Heart left ventricle (tissue), 16 donors: ENCODE measurements around the gene NLRP1. TPM values are rescaled to one million over a fixed set of nuclear protein-coding genes. Genes with fewer than 3 reads are reported as not detected.

Experiments
- ATAC-seq, 4 donors: fragments of 200-7000 bp; cut with Tn5 transposase; one replicate each; pipeline ENCODE4 v1.9.1; 2020 to 2022; ENCODE audit warnings: moderate library complexity in 4 of 4, mild to moderate bottlenecking in 3 of 4, moderate number of reproducible peaks in 1 of 4
- DNase-seq, 5 donors: peaks; one replicate each; pipeline ENCODE4 v3.0.0-alpha.2; 2020
- H3K27ac ChIP-seq, 12 donors: fragments of 200-600 bp; sonication (generic) in 4 of 12; one replicate each; pipeline versions ENCODE4 v1.5.0 to v1.8.0; 2016 to 2022; ENCODE audit warnings: mild to moderate bottlenecking in 2 of 12
- H3K27me3 ChIP-seq, 9 donors: fragments of 200-600 bp; sonication (generic) in 2 of 9; one replicate each; pipeline versions ENCODE4 v1.5.1 to v1.8.0; 2016 to 2022; ENCODE audit warnings: mild to moderate bottlenecking in 3 of 9
- H3K36me3 ChIP-seq, 9 donors: fragments of 200-600 bp; sonication (generic) in 2 of 9; one replicate each; pipeline versions ENCODE4 v1.5.0 to v1.8.0; 2018 to 2022; ENCODE audit warnings: mild to moderate bottlenecking in 2 of 9
- H3K4me1 ChIP-seq, 12 donors: fragments of 200-600 bp; sonication (generic) in 4 of 12; one replicate each; pipeline versions ENCODE4 v1.5.0 to v1.8.0; 2016 to 2022; ENCODE audit warnings: mild to moderate bottlenecking in 3 of 12
- H3K4me3 ChIP-seq, 12 donors: fragments of 200-600 bp; sonication (generic) in 4 of 12; one replicate each; pipeline versions ENCODE4 v1.5.0 to v1.8.0; 2017 to 2022; ENCODE audit warnings: mild to moderate bottlenecking in 9 of 12, moderate library complexity in 4 of 12
- H3K9me3 ChIP-seq, 12 donors: fragments of 200-600 bp; sonication (generic) in 4 of 12; one replicate each; pipeline versions ENCODE4 v1.5.0 to v1.8.0; 2016 to 2022; ENCODE audit warnings: mild to moderate bottlenecking in 1 of 12
- CTCF ChIP-seq, 12 donors: fragments of 200-600 bp; sonication (generic) in 4 of 12; IDR thresholded peaks; one replicate each; pipeline versions ENCODE4 v1.5.0 to v1.8.0; 2018 to 2022; ENCODE audit warnings: antibody characterized with exemption in 12 of 12, mild to moderate bottlenecking in 5 of 12
- POLR2A ChIP-seq, 2 donors: fragments of 450-650 bp; IDR thresholded peaks; one replicate each; pipeline ENCODE4 v1.6.1; 2017; ENCODE audit warnings: antibody characterized with exemption in 2 of 2, mild to moderate bottlenecking in 2 of 2, moderate library complexity in 2 of 2
- WGBS, 4 donors: extraction: QIAGEN DNeasy Blood & Tissue Kit in 2 of 4; methylation state at CpG; one replicate each; pipeline versions ENCODE4 v1.1.5 to v1.1.7; 2013 to 2018; 5-methylcytosine and 5-hydroxymethylcytosine counted together
- intact Hi-C, 10 donors: fragments of 100-400 bp; cut with DNase I; formaldehyde crosslinking; loops; one replicate each; pipeline versions ENCODE4 v1.11.1 to v1.14.2; 2022
- polyA plus RNA-seq, 2 donors: library from polyadenylated mRNA; stranded (reverse); fragments of 200-250 nt; gene quantifications; one replicate each; pipeline ENCODE4 v1.2.3, GENCODE V29; 2013
- total RNA-seq, 9 donors: library from RNA; depleted of rRNA in 2 of 9; stranded (reverse); fragments of >200 nt in 2 of 9; fragmentation: NEBNext Ultra II Directional in 3 of 9; extraction: Animal tissue kit (Norgen Biotek cat#: 25700) in 3 of 9; gene quantifications; one replicate each; pipeline versions ENCODE4 v1.1.0 to v1.2.4, GENCODE V29; 2016 to 2023
- donor health status: ischemic (EF 13 %, LVEDD 7.1; RV severe dilation, severe dysfunction).
- donor health status: healthy with polysubstance abuse.
- donor health status: DM: no; HTN: yes; CAD: no.
- donor health status: DM: no; HTN: no; CAD: no.
- donor health status: ischemic (EF 25% LVEDD 6.9; RV normal size, moderate dysfunction).
- donor health status: ischemic (EF 25% LVEDD 5.7; RV mildly dilated, moderate dysfunction).
- donor health status: healthy.
- donor health status: DM: yes; HTN: yes; CAD: no.
- donor health status: ischemic (EF 35%, LVEDD 5.7; RV mildly dilated, moderate dysfunction).
- donor health status: nonischemic (EF 11% LVEDD 7.7; RV severe dilation, severe dysfunction).
- donor health status: DM: yes; HTN: yes; CAD: no.
- donor health status: PGD.
- donor health status: ischemic (EF 29% LVEDD 5.4; RV normal size, mild dysfunction).
- donor health status: nonischemic (EF 23%, LVEDD 6.1; RV moderate dilation, normal function).

NLRP1 gene
- total and polyA plus RNA-seq, 11 donors: 3.8 to 16.7 (median 8.8) TPM

GRCh38 chr17:5629128-5629527 lies 44.8 kb upstream of the NLRP1 start:
- Histone ChIP-seq H3K4me1 (no peaks in the 10 kb centered on the region), H3K27ac (no peak overlapping the region), H3K9me3 (no peaks in the 10 kb centered on the region), H3K36me3 (no peaks in the 10 kb centered on the region), H3K4me3 (no peak overlapping the region), H3K27me3 (peaks cover 0 to 38% (median 5%) of the 10 kb centered on the region in 9 donors)
- 72 to 88% (median 81%) methylated on average over 7 of the region's 7 CpGs for WGBS, 4 donors
- no peak for DNase-seq
- no peak for TF ChIP-seq POLR2A (IDR thresholded peaks at IDR 0.05)
- ATAC-seq: no peak
- intact Hi-C loops: no loop called here

GRCh38 chr17:5628262-5628661 lies 44.0 kb upstream of the NLRP1 start:
- intact Hi-C loops: no loop called here
- WGBS, 4 donors: 66 to 89% (median 74%) methylated on average over 3 of the region's 3 CpGs
- Histone ChIP-seq H3K36me3 (no peaks in the 10 kb centered on the region), H3K27ac (no peak overlapping the region), H3K27me3 (peaks cover 0 to 30% (median 4%) of the 10 kb centered on the region in 9 donors), H3K4me1 (no peaks in the 10 kb centered on the region), H3K9me3 (no peaks in the 10 kb centered on the region), H3K4me3 (no peak overlapping the region)
- TF ChIP-seq CTCF (IDR thresholded peaks at IDR 0.05): no peak
- DNase-seq (no peak), ATAC-seq (no peak)

- Histone ChIP-seq H3K4me1 (no peaks in the 10 kb centered on the region), H3K4me3 (no peak overlapping the region), H3K27me3 (peaks cover 0 to 47% (median 24%) of the 10 kb centered on the region in 9 donors), H3K36me3 (no peaks in the 10 kb centered on the region), H3K27ac (no peak overlapping the region), H3K9me3 (no peaks in the 10 kb centered on the region)
- TF ChIP-seq POLR2A (IDR thresholded peaks at IDR 0.05): no peak
- no peak for TF ChIP-seq CTCF (IDR thresholded peaks at IDR 0.05)
- 45 to 53% (median 49%) methylated on average over 4 of the region's 4 CpGs for WGBS, 4 donors
- intact Hi-C loops: no loop called here
- ATAC-seq (no peak), DNase-seq (no peak)
Observed at GRCh38 chr17:5624211-5624610, 39.9 kb upstream of the NLRP1 start.

GRCh38 chr17:5621729-5622128 lies 37.4 kb upstream of the NLRP1 start:
- no peaks in the 10 kb centered on the region for H3K9me3 ChIP-seq
- no peak for DNase-seq
- intact Hi-C loops: no loop called here
- H3K4me1 ChIP-seq: no peaks in the 10 kb centered on the region
- H3K36me3 ChIP-seq: no peaks in the 10 kb centered on the region
- no peak for ATAC-seq
- H3K27ac ChIP-seq: no peak overlapping the region
- TF ChIP-seq CTCF (IDR thresholded peaks at IDR 0.05): no peak
- TF ChIP-seq POLR2A (IDR thresholded peaks at IDR 0.05): no peak
- no peak overlapping the region for H3K4me3 ChIP-seq
- H3K27me3 ChIP-seq: peaks cover 0 to 59% (median 21%) of the 10 kb centered on the region in 9 donors
- 53 to 73% (median 62%) methylated on average over 2 of the region's 2 CpGs for WGBS, 4 donors

GRCh38 chr17:5621026-5621425 lies 36.7 kb upstream of the NLRP1 start:
- Histone ChIP-seq H3K27ac (no peak overlapping the region), H3K27me3 (peaks cover 0 to 66% (median 21%) of the 10 kb centered on the region in 9 donors), H3K36me3 (no peaks in the 10 kb centered on the region), H3K4me1 (no peaks in the 10 kb centered on the region), H3K9me3 (no peaks in the 10 kb centered on the region), H3K4me3 (no peak overlapping the region)
- no peak for TF ChIP-seq CTCF (IDR thresholded peaks at IDR 0.05)
- WGBS, 4 donors: 56 to 70% (median 62%) methylated on average over 4 of the region's 4 CpGs
- intact Hi-C loops: no loop called here
- DNase-seq (no peak), ATAC-seq (no peak)
